K562 (cell line): ENCODE measurements around the gene TMED6. TPM values are rescaled to one million over a fixed set of nuclear protein-coding genes. Genes with fewer than 3 reads are reported as not detected.

Experiments
- ARHGAP35 ChIP-seq: fragments of 450-650 bp; IDR thresholded peaks from 2 replicates; pipeline ENCODE4 v1.6.1; 2018; ENCODE audit not compliant: partially characterized antibody
- CEBPG ChIP-seq, 3 experiments: fragments of 200-800 bp in 1 of 3; sonication (Bioruptor generic) in 1 of 3; sonication (generic) in 1 of 3; formaldehyde crosslinking in 1 of 3; IDR thresholded peaks in 2 of 3; conservative IDR thresholded peaks in 1 of 3; 2 replicates each; pipeline versions ENCODE4 v1.6.1 to v1.8.0; 2016 to 2022; ENCODE audit warnings: missing compliant biosample characterization in 2 of 3, missing genetic modification characterization in 2 of 3, mild to moderate bottlenecking in 1 of 3, missing genetic modification reagents in 1 of 3
- HMGN3 ChIP-seq: IDR thresholded peaks from 2 replicates; pipeline ENCODE4 v1.6.1; 2011; ENCODE audit warnings: borderline replicate concordance, low read depth, mild to moderate bottlenecking, mixed read lengths, low read length; ENCODE audit not compliant: insufficient read length; ENCODE audit errors: extremely low read depth
- KDM5B ChIP-seq: fragments of 200-600 bp; sonication (generic); IDR thresholded peaks from 2 replicates; pipeline ENCODE4 v1.6.1; 2012; ENCODE audit warnings: low read depth, mild to moderate bottlenecking, moderate library complexity, low read length, control low read depth, inconsistent platforms; ENCODE audit not compliant: insufficient replicate concordance
- MED1 ChIP-seq: sonication (generic); formaldehyde crosslinking; IDR thresholded peaks from 2 replicates; pipeline ENCODE4 v1.8.1; 2023; ENCODE audit warnings: missing genetic modification reagents, borderline replicate concordance
- PTTG1 ChIP-seq: fragments of 450-650 bp; IDR thresholded peaks from 2 replicates; pipeline ENCODE4 v1.6.1; 2016; ENCODE audit warnings: low read depth, mild to moderate bottlenecking, missing genetic modification characterization, missing compliant biosample characterization
- RB1 ChIP-seq: fragments of 450-650 bp; IDR thresholded peaks from 2 replicates; pipeline ENCODE4 v1.6.1; 2017; ENCODE audit warnings: low read depth, mild to moderate bottlenecking
- RBBP5 ChIP-seq: fragments of 200-600 bp; sonication (generic); IDR thresholded peaks from 2 replicates; pipeline ENCODE4 v1.6.1; 2012; ENCODE audit warnings: borderline replicate concordance, mild to moderate bottlenecking, low read length, control low read depth, inconsistent platforms; ENCODE audit not compliant: insufficient read depth, poor library complexity, severe bottlenecking
- SUPT5H ChIP-seq: fragments of 450-650 bp; IDR thresholded peaks from 2 replicates; pipeline ENCODE4 v1.6.1; 2016
- TEAD1 ChIP-seq, 2 experiments: fragments of 450-650 bp in 1 of 2; sonication (generic) in 1 of 2; formaldehyde crosslinking; IDR thresholded peaks; 2 replicates each; pipeline versions ENCODE4 v1.4.0 to v1.8.0; 2020 to 2022; ENCODE audit warnings: mild to moderate bottlenecking in 2 of 2, missing genetic modification reagents in 1 of 2
- WHSC1 ChIP-seq: IDR thresholded peaks from one replicate; pipeline ENCODE4 v1.6.1; 2012; ENCODE audit warnings: low read length, control low read depth, inconsistent platforms
- ZC3H11A ChIP-seq: IDR thresholded peaks from 2 replicates; pipeline ENCODE4 v1.6.1; 2012; ENCODE audit warnings: low read depth, low read length, improper control_type of control experiment
- ZC3H4 ChIP-seq: sonication (generic); formaldehyde crosslinking; IDR thresholded peaks from 2 replicates; pipeline ENCODE4 v1.9.0; 2021; ENCODE audit warnings: missing genetic modification reagents, borderline replicate concordance
- ZNF121 ChIP-seq: sonication (generic); formaldehyde crosslinking; conservative IDR thresholded peaks from 2 replicates; pipeline ENCODE4 v1.8.0; 2022; ENCODE audit warnings: missing genetic modification reagents
- ZNF224 ChIP-seq: sonication (generic); formaldehyde crosslinking; IDR thresholded peaks from 2 replicates; pipeline ENCODE4 v1.8.0; 2022; ENCODE audit warnings: mild to moderate bottlenecking, missing genetic modification reagents
- ZNF830 ChIP-seq: fragments of 250-450 bp; sonication (Bioruptor Pico); IDR thresholded peaks from 2 replicates; pipeline ENCODE4 v1.5.0; 2021; ENCODE audit warnings: mild to moderate bottlenecking
- polyA plus RNA-seq, 8 experiments: library from polyadenylated mRNA; depleted of rRNA in 4 of 8; stranded (reverse) in 5 of 8; unstranded in 3 of 8; fragments of >200 nt; fragmentation: Nextera tagmentation in 2 of 8; fragmentation: Illumina TruSeq in 1 of 8; extraction: Ambion mirVana in 2 of 8; extraction: Trizol in 1 of 8; gene quantifications; 2 replicates each; pipeline versions ENCODE4 v1.2.1 to v1.2.3, GENCODE V29; 2011 to 2014; ENCODE audit warnings: inconsistent platforms in 1 of 8, missing spikeins in 1 of 8
- total RNA-seq, 7 experiments: library from RNA; depleted of rRNA in 6 of 7; stranded (reverse); fragments of >200 nt in 6 of 7; fragmentation: Illumina TruSeq in 2 of 7; extraction: Trizol in 2 of 7; gene quantifications; 2 replicates each; pipeline versions ENCODE4 v1.2.1 to v1.2.3, GENCODE V29; 2011 to 2021; ENCODE audit warnings: low replicate concordance in 1 of 7
- TF ChIP-seq, protein P1 (sequence below), 2 experiments: fragments of 450-650 bp in 1 of 2; sonication (generic) in 1 of 2; formaldehyde crosslinking; conservative IDR thresholded peaks; 2 replicates each; pipeline versions ENCODE4 v1.4.0 to v1.8.1; 2020 to 2022; ENCODE audit warnings: mild to moderate bottlenecking in 1 of 2, missing genetic modification reagents in 1 of 2
- TF ChIP-seq, protein P2 (sequence below): fragments of 250-450 bp; sonication (Bioruptor Pico); IDR thresholded peaks from 2 replicates; pipeline ENCODE4 v1.4.0; 2020; ENCODE audit warnings: mild to moderate bottlenecking, moderate library complexity
- TF ChIP-seq, protein P3 (sequence below): sonication (generic); formaldehyde crosslinking; IDR thresholded peaks from 2 replicates; pipeline ENCODE4 v1.9.0; 2022; ENCODE audit warnings: mild to moderate bottlenecking, missing genetic modification reagents

The TMED6 gene
- total and polyA plus RNA-seq, 9 of the 15 experiments (the other 6 are each of a cell fraction or from before 2014, with no cell fraction given): 0.14 to 0.45 (median 0.25) TPM; not detected in 2

DNA sequence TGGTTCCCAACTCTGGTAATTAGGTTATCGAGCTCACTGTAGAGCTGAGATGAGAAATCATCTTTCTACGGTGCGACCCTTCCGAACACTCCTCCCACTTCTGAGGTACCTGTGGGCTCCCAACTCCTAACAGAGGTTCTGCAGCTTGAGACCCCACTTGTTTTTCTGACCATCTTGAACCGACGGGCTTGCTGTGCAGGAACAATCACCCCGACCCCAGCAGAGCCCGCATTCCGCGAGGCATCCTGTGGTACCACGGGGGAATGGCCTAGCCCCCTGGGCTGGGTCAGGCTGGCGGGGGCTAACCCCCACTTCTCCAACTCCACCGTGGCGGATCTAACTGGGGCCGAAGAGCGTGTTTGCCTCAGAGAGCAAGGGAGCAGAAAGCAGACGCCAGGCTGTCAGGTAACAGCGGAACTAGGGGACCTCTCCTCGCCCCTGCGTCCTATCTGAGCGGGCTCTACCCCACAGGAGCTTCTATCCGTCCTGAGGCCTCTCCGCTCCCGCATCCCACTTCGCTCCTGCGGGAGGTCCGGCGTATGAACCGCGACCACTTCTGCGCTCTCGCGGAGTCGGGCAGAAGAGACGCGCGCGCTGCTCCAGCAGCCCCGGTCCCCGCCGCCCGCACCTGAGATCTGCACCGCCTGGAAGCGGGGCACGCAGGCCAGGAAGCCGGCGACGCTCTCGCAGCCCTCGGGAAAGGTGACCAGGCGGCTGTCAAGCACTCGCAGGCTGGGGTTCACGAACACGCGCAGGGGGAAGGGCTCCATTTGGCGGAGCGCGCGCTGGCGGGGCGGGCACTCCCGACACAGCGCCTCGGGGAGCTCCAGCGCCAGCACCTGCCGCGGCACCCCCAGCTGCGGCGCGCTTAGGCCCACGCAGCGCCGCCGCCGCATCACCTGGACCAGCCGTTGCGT is 22.0 kb downstream of the TMED6 start (continued):
- TF ChIP-seq, protein P1, sequence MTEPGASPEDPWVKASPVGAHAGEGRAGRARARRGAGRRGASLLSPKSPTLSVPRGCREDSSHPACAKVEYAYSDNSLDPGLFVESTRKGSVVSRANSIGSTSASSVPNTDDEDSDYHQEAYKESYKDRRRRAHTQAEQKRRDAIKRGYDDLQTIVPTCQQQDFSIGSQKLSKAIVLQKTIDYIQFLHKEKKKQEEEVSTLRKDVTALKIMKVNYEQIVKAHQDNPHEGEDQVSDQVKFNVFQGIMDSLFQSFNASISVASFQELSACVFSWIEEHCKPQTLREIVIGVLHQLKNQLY (CRISPR knock-in tag; conservative IDR thresholded peaks at IDR 0.05): 0 out of 4 replicates have a peak, but pooled peaks of 1 of the 2 experiments have one; percentile 55
- TF ChIP-seq, protein P2, sequence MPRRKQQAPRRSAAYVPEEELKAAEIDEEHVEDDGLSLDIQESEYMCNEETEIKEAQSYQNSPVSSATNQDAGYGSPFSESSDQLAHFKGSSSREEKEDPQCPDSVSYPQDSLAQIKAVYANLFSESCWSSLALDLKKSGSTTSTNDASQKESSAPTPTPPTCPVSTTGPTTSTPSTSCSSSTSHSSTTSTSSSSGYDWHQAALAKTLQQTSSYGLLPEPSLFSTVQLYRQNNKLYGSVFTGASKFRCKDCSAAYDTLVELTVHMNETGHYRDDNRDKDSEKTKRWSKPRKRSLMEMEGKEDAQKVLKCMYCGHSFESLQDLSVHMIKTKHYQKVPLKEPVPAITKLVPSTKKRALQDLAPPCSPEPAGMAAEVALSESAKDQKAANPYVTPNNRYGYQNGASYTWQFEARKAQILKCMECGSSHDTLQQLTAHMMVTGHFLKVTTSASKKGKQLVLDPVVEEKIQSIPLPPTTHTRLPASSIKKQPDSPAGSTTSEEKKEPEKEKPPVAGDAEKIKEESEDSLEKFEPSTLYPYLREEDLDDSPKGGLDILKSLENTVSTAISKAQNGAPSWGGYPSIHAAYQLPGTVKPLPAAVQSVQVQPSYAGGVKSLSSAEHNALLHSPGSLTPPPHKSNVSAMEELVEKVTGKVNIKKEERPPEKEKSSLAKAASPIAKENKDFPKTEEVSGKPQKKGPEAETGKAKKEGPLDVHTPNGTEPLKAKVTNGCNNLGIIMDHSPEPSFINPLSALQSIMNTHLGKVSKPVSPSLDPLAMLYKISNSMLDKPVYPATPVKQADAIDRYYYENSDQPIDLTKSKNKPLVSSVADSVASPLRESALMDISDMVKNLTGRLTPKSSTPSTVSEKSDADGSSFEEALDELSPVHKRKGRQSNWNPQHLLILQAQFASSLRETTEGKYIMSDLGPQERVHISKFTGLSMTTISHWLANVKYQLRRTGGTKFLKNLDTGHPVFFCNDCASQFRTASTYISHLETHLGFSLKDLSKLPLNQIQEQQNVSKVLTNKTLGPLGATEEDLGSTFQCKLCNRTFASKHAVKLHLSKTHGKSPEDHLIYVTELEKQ (CRISPR knock-in tag): no peak
- no peak for TF ChIP-seq ZNF830
- TF ChIP-seq RBBP5: no peak
- TF ChIP-seq ZC3H11A: no peak
- no peak for TF ChIP-seq ARHGAP35
- 0 out of 4 replicates have a peak, but pooled peaks of 1 of the 2 experiments have one; percentile 10 for TF ChIP-seq TEAD1 (CRISPR knock-in tag; IDR thresholded peaks at IDR 0.05)
- TF ChIP-seq KDM5B: no peak
- no peak for TF ChIP-seq ZNF121 (CRISPR knock-in tag)
- TF ChIP-seq MED1 (CRISPR knock-in tag): peak; percentile 81; the same call in 1 of the 2 replicates
- 0 out of 2 replicates have a peak, but pooled peaks have one; percentile 28 for TF ChIP-seq RB1
- 0 out of 2 replicates have a peak, but pooled peaks have one; percentile 29 for TF ChIP-seq ZNF224
- TF ChIP-seq ZC3H4 (CRISPR knock-in tag): peak; percentile 88; the same call in 1 of the 2 replicates
- TF ChIP-seq CEBPG (CRISPR knock-in tag; IDR thresholded peaks at IDR 0.05): peak; percentile 89; the same call in 1 of the 2 replicates
- no peak for TF ChIP-seq CEBPG (tag; conservative IDR thresholded peaks at IDR 0.05 in 1 of 2, IDR thresholded peaks at IDR 0.05 in 1 of 2)
- TF ChIP-seq HMGN3: peak; percentile 13
- TF ChIP-seq SUPT5H: peak; percentile 16; the same call in 1 of the 2 replicates
- TF ChIP-seq, protein P3, sequence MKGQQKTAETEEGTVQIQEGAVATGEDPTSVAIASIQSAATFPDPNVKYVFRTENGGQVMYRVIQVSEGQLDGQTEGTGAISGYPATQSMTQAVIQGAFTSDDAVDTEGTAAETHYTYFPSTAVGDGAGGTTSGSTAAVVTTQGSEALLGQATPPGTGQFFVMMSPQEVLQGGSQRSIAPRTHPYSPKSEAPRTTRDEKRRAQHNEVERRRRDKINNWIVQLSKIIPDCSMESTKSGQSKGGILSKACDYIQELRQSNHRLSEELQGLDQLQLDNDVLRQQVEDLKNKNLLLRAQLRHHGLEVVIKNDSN (CRISPR knock-in tag): 0 out of 2 replicates have a peak, but pooled peaks have one; percentile 20
- TF ChIP-seq WHSC1: no peak
- TF ChIP-seq PTTG1 (tag): no peak
